NT2/D1 (cell line): ENCODE results near the gene DUSP16.

Experiments used
- SUZ12 ChIP-seq: IDR thresholded peaks from 2 replicates; pipeline ENCODE4 v1.6.1; 2011; ENCODE audit not compliant: insufficient read length, insufficient read depth; ENCODE audit errors: extremely low read depth
- YY1 ChIP-seq: IDR thresholded peaks from 2 replicates; pipeline ENCODE4 v1.6.1; 2011; ENCODE audit not compliant: insufficient read length, insufficient read depth

DNA sequence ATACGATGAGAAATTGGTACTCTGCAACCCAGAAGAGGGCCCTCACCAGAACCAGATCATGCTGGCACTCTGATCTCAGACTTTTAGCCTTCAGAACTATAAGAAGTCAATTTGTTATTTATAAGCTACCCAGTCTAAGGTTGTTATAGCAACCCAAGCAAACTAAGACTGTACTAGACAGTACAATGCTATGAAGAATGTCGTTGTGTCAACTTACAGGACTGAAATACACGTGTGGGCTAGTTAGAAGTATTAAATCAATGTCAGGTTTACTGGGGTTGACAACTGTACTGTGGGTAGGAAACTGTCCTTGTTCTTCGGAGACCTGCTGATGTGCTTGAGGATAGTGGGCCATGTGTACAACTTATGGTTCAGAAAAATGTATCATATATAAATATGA is 19.7 kb downstream of the DUSP16 start:
- TF ChIP-seq YY1 (no peak), SUZ12 (no peak)
